ENCODE results near the gene CCDC24. TPM values are rescaled to one million over a fixed set of nuclear protein-coding genes. Genes with fewer than 3 reads are reported as not detected.

Gene CCDC24
- polyA plus RNA-seq, 2 of the 4 experiments (the other 2 are of a cell fraction) = 2.0 to 10.2 TPM

- 88% methylated on average over 9 of the region's 9 CpGs for WGBS (ENCODE audit: missing lambda C conversion rate)
- no peak overlapping the region for H3K4me2 ChIP-seq
- TF ChIP-seq, protein P1, sequence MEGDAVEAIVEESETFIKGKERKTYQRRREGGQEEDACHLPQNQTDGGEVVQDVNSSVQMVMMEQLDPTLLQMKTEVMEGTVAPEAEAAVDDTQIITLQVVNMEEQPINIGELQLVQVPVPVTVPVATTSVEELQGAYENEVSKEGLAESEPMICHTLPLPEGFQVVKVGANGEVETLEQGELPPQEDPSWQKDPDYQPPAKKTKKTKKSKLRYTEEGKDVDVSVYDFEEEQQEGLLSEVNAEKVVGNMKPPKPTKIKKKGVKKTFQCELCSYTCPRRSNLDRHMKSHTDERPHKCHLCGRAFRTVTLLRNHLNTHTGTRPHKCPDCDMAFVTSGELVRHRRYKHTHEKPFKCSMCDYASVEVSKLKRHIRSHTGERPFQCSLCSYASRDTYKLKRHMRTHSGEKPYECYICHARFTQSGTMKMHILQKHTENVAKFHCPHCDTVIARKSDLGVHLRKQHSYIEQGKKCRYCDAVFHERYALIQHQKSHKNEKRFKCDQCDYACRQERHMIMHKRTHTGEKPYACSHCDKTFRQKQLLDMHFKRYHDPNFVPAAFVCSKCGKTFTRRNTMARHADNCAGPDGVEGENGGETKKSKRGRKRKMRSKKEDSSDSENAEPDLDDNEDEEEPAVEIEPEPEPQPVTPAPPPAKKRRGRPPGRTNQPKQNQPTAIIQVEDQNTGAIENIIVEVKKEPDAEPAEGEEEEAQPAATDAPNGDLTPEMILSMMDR (IDR thresholded peaks at IDR 0.05) = no peak
- TF ChIP-seq FOSB (CRISPR knock-in tag; IDR thresholded peaks at IDR 0.05) (no peak), ZC3H11A (IDR thresholded peaks at IDR 0.05) (no peak), EHF (CRISPR knock-in tag; IDR thresholded peaks at IDR 0.05) (no peak), SREBF2 (IDR thresholded peaks at IDR 0.05) (no peak), RNF2 (IDR thresholded peaks at IDR 0.05; ENCODE audit: borderline replicate concordance, low read depth) (no peak), MAZ (IDR thresholded peaks at IDR 0.05; ENCODE audit: borderline replicate concordance, low read depth, low read length) (no peak), PHF8 (IDR thresholded peaks at IDR 0.05; ENCODE audit: borderline replicate concordance, low read depth) (no peak), REST (IDR thresholded peaks at IDR 0.05) (no peak), TP53 (CRISPR knock-in tag; IDR thresholded peaks at IDR 0.05) (no peak), KDM5A (IDR thresholded peaks at IDR 0.05) (no peak), CEBPB (IDR thresholded peaks at IDR 0.05) (no peak), RAD21 (conservative IDR thresholded peaks at IDR 0.05 in 1 of 2, IDR thresholded peaks at IDR 0.05 in 1 of 2) (no peak)
- TF ChIP-seq, protein P2, sequence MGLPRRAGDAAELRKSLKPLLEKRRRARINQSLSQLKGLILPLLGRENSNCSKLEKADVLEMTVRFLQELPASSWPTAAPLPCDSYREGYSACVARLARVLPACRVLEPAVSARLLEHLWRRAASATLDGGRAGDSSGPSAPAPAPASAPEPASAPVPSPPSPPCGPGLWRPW (IDR thresholded peaks at IDR 0.05) = no peak
- TF ChIP-seq, protein P3, sequence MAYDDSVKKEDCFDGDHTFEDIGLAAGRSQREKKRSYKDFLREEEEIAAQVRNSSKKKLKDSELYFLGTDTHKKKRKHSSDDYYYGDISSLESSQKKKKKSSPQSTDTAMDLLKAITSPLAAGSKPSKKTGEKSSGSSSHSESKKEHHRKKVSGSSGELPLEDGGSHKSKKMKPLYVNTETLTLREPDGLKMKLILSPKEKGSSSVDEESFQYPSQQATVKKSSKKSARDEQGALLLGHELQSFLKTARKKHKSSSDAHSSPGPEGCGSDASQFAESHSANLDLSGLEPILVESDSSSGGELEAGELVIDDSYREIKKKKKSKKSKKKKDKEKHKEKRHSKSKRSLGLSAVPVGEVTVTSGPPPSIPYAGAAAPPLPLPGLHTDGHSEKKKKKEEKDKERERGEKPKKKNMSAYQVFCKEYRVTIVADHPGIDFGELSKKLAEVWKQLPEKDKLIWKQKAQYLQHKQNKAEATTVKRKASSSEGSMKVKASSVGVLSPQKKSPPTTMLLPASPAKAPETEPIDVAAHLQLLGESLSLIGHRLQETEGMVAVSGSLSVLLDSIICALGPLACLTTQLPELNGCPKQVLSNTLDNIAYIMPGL (CRISPR knock-in tag; IDR thresholded peaks at IDR 0.05; ENCODE audit: borderline replicate concordance) = no peak
- TF ChIP-seq, protein P4, sequence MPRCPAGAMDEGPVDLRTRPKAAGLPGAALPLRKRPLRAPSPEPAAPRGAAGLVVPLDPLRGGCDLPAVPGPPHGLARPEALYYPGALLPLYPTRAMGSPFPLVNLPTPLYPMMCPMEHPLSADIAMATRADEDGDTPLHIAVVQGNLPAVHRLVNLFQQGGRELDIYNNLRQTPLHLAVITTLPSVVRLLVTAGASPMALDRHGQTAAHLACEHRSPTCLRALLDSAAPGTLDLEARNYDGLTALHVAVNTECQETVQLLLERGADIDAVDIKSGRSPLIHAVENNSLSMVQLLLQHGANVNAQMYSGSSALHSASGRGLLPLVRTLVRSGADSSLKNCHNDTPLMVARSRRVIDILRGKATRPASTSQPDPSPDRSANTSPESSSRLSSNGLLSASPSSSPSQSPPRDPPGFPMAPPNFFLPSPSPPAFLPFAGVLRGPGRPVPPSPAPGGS (IDR thresholded peaks at IDR 0.05) = no peak
- FAIRE-seq (no peak), ATAC-seq (no peak), DNase-seq (ENCODE audit: low read depth in 1 of 2, low spot score in 1 of 2) (no peak)
- H3K4me1 ChIP-seq = no peaks in the 10 kb centered on the region
- H3K27ac ChIP-seq = no peak overlapping the region
- ChIA-PET CTCF (interaction anchor here (1.2 to 1.8 kb wide), 4 partner anchors 9 to 195 kb away, joined by 5 to 7 read pairs (median 6); no protein-coding TSS in a partner anchor), POLR2A (no interaction called here)
- H3K4me3 ChIP-seq = no peak overlapping the region
- H3K9me3 ChIP-seq = no peaks in the 10 kb centered on the region
Observed at GRCh38 chr1:43958351-43959255, 32.8 kb upstream of the CCDC24 start.
